Lung microvascular endothelial cell (primary cell): ENCODE results near the gene SIGLEC14. TPM values are rescaled to one million over a fixed set of nuclear protein-coding genes. Genes with fewer than 3 reads are reported as not detected.
"Not testable (repeated sequence)": the region's sequence is repeated elsewhere in the genome, so short reads cannot be mapped to it uniquely, and the experiment has no call there.

Experiments used
- DNase-seq, 2 donors: peaks; one replicate each; pipeline versions ENCODE4 v3.0.0 to v3.0.0-alpha.2; 2010; ENCODE audit warnings: low read depth in 2 of 2
- total RNA-seq: library from RNA; depleted of rRNA; stranded (reverse); fragments of >200 nt; gene quantifications from 2 replicates; pipeline ENCODE4 v1.2.1, GENCODE V29; 2014

The SIGLEC14 gene
- total RNA-seq = not detected in 2 replicates

GRCh38 chr19:51646730-51647129 is at the start of gene SIGLEC14:
Gene SIGLEC14 (minus strand): TSS chr19:51646825. CDS start chr19:51646759, 66 bp downstream.
- DNase-seq = not testable (repeated sequence)

GRCh38 chr19:51695702-51696315 is 49.2 kb upstream of the SIGLEC14 start:
- no peak for DNase-seq

- no peak for DNase-seq
Measured at GRCh38 chr19:51695088-51695487, 48.5 kb upstream of the SIGLEC14 start.

- DNase-seq = no peak
Measured at GRCh38 chr19:51694318-51695085, 47.9 kb upstream of the SIGLEC14 start.

GRCh38 chr19:51693819-51694218 is 47.2 kb upstream of the SIGLEC14 start:
- no peak for DNase-seq

GRCh38 chr19:51693260-51693659 is 46.6 kb upstream of the SIGLEC14 start, which contains the start of gene SPACA6:
Gene SPACA6 (plus strand): TSS chr19:51693330. CDS start chr19:51693527, 197 bp downstream.
- DNase-seq = no peak

GRCh38 chr19:51692468-51692867 is 45.8 kb upstream of the SIGLEC14 start:
- no peak for DNase-seq

- no peak for DNase-seq
Measured at GRCh38 chr19:51691584-51692428, 45.2 kb upstream of the SIGLEC14 start.

- DNase-seq = no peak
Measured at GRCh38 chr19:51691074-51691583, 44.5 kb upstream of the SIGLEC14 start.

- DNase-seq = peak; percentile 70
Measured at GRCh38 chr19:51690454-51691073, 43.9 kb upstream of the SIGLEC14 start.

GRCh38 chr19:51689751-51690453 is 43.3 kb upstream of the SIGLEC14 start:
- peak; percentile 27 to 31 for DNase-seq

GRCh38 chr19:51688671-51689571 is 42.3 kb upstream of the SIGLEC14 start:
- peak; percentile 94 to 95 for DNase-seq

- peak; percentile 39 to 50 for DNase-seq
Measured at GRCh38 chr19:51687791-51688670, 41.4 kb upstream of the SIGLEC14 start.

- DNase-seq = no peak
Measured at GRCh38 chr19:51686171-51686570, 39.5 kb upstream of the SIGLEC14 start.

GRCh38 chr19:51681286-51681941 is 34.8 kb upstream of the SIGLEC14 start:
- DNase-seq = peak in 1 of 2 donors; percentile 30

GRCh38 chr19:51680474-51680873 is 33.8 kb upstream of the SIGLEC14 start:
- DNase-seq = no peak

- DNase-seq = no peak
Measured at GRCh38 chr19:51676566-51677083, 30.0 kb upstream of the SIGLEC14 start.
